Psoas muscle (tissue), 8 donors: Measurements from ENCODE around the gene CLASRP. TPM values are rescaled to one million over a fixed set of nuclear protein-coding genes. Genes with fewer than 3 reads are reported as not detected.

Experiments
- ATAC-seq, 4 donors: fragments of 200-7000 bp; cut with Tn5 transposase; one replicate each; pipeline ENCODE4 v1.9.1; 2020; ENCODE audit warnings: moderate library complexity in 3 of 4, mild to moderate bottlenecking in 2 of 4
- DNase-seq, 2 donors: peaks; one replicate each; pipeline ENCODE4 v3.0.0-alpha.2; 2020
- H3K27ac ChIP-seq: fragments of 200-600 bp; one replicate; pipeline ENCODE4 v1.8.0; 2022
- H3K27me3 ChIP-seq, 3 donors: fragments of 200-600 bp in 1 of 3; one replicate each; pipeline versions ENCODE4 v1.6.1 to v1.8.0; 2013 to 2022; ENCODE audit warnings: low read length in 2 of 3, mild to moderate bottlenecking in 2 of 3, moderate library complexity in 1 of 3; ENCODE audit not compliant: insufficient read depth in 3 of 3
- H3K36me3 ChIP-seq, 2 donors: fragments of 200-600 bp in 1 of 2; one replicate each; pipeline versions ENCODE4 v1.6.1 to v1.8.0; 2013 to 2022; ENCODE audit warnings: low read depth in 1 of 2, mild to moderate bottlenecking in 1 of 2, moderate library complexity in 1 of 2; ENCODE audit not compliant: insufficient read depth in 1 of 2
- H3K4me1 ChIP-seq: fragments of 200-600 bp; one replicate; pipeline ENCODE4 v1.8.0; 2022
- H3K4me3 ChIP-seq: fragments of 200-600 bp; one replicate; pipeline ENCODE4 v1.8.0; 2022; ENCODE audit warnings: mild to moderate bottlenecking
- H3K9me3 ChIP-seq: fragments of 200-600 bp; one replicate; pipeline ENCODE4 v1.8.0; 2022
- CTCF ChIP-seq: fragments of 200-600 bp; IDR thresholded peaks from one replicate; pipeline ENCODE4 v1.8.0; 2022; ENCODE audit warnings: antibody characterized with exemption
- WGBS, 3 donors: extraction: QIAGEN DNeasy Blood & Tissue Kit; methylation state at CpG; one replicate each; pipeline versions ENCODE4 v1.1.6 to v1.1.7; 2013; 5-methylcytosine and 5-hydroxymethylcytosine counted together
- intact Hi-C, 2 donors: fragments of 100-400 bp; cut with DNase I; formaldehyde crosslinking; loops; one replicate each; pipeline versions ENCODE4 v1.11.0 to v1.14.2; 2022
- polyA plus RNA-seq, 3 donors: library from polyadenylated mRNA; stranded (reverse); fragments of 200-250 nt; gene quantifications; one replicate each; pipeline ENCODE4 v1.2.3, GENCODE V29; 2013
- total RNA-seq, 4 donors: library from RNA; stranded (reverse); fragmentation: NEBNext Ultra II Directional in 2 of 4; extraction: Animal tissue kit (Norgen Biotek cat#: 25700) in 2 of 4; gene quantifications; one replicate each; pipeline versions ENCODE4 v1.2.1 to v1.2.4, GENCODE V29; 2021 to 2023
- donor health status: healthy with polysubstance abuse.
- donor health status: DM: no; HTN: no; CAD: no; lungs with moderate emphysema.
- donor health status: Bipolar disorder and iron deficiency.
- donor health status: healthy.
- donor health status: DM: yes; HTN: yes; CAD: no.
- donor health status: DM: no; HTN: no; CAD: no.
- donor health status: DM: no; HTN: no; CAD: no.
- donor health status: DM: yes; HTN: yes; CAD: no.

Gene CLASRP
- total and polyA plus RNA-seq, 7 donors = 30.8 to 65.9 (median 37.4) TPM

GRCh38 chr19:45051929-45052579 is 13.2 kb downstream of the CLASRP start:
- intact Hi-C loops = loop anchor here in 1 of 2 donors (10.0 kb wide), 1 partner anchor 147 kb away; the partner anchor contains the start of gene APOE

GRCh38 chr19:45056831-45057230 is 18.0 kb downstream of the CLASRP start:
- ATAC-seq = peak in 1 of 4 donors; percentile 2
- no peaks in the 10 kb centered on the region for H3K9me3 ChIP-seq
- TF ChIP-seq CTCF = no peak
- H3K4me3 ChIP-seq = no peak overlapping the region
- WGBS, 3 donors = 85 to 90% (median 88%) methylated on average over 8 of the region's 8 CpGs
- H3K27me3 ChIP-seq = no peaks in the 10 kb centered on the region
- DNase-seq = no peak
- intact Hi-C loops = loop anchor here (5.0 to 10.0 kb wide), 2 partner anchors 150 to 152 kb away; partner anchors contain the start of gene APOE (in 2 of the 2)
- H3K4me1 ChIP-seq = no peaks in the 10 kb centered on the region
- peaks cover 12 to 100% of the 10 kb centered on the region in 2 donors for H3K36me3 ChIP-seq
- H3K27ac ChIP-seq = no peak overlapping the region

More at GRCh38 chr19:45051929-45052579, 13.2 kb downstream of the CLASRP start:
- no peak overlapping the region for H3K4me3 ChIP-seq
- H3K27ac ChIP-seq = no peak overlapping the region
- 70 to 76% (median 70%) methylated on average over 9 of the region's 9 CpGs for WGBS, 3 donors
- H3K36me3 ChIP-seq = peaks cover 7 to 63% of the 10 kb centered on the region in 2 donors
- no peaks in the 10 kb centered on the region for H3K9me3 ChIP-seq
- H3K4me1 ChIP-seq = peaks cover 28% of the 10 kb centered on the region
- TF ChIP-seq CTCF = no peak
- no peaks in the 10 kb centered on the region for H3K27me3 ChIP-seq
- no peak for DNase-seq
- ATAC-seq = no peak

GRCh38 chr19:45057444-45057843 is 18.6 kb downstream of the CLASRP start:
- WGBS, 3 donors = 84 to 87% (median 85%) methylated on average over 8 to 9 of the region's 9 CpGs
- peaks cover 12 to 100% of the 10 kb centered on the region in 2 donors for H3K36me3 ChIP-seq
- H3K27ac ChIP-seq = no peak overlapping the region
- ATAC-seq (peak in 1 of 4 donors; percentile 4), DNase-seq (no peak)
- TF ChIP-seq CTCF = no peak
- H3K4me3 ChIP-seq = no peak overlapping the region
- no peaks in the 10 kb centered on the region for H3K4me1 ChIP-seq
- intact Hi-C loops = loop anchor here (5.0 to 10.0 kb wide), 2 partner anchors 150 to 153 kb away; partner anchors contain the start of gene APOE (in 2 of the 2)
- H3K27me3 ChIP-seq = no peaks in the 10 kb centered on the region
- no peaks in the 10 kb centered on the region for H3K9me3 ChIP-seq

- no peaks in the 10 kb centered on the region for H3K4me1 ChIP-seq
- no peaks in the 10 kb centered on the region for H3K9me3 ChIP-seq
- intact Hi-C loops = loop anchor here (5.0 to 10.0 kb wide), 2 partner anchors 151 to 154 kb away; partner anchors contain the start of gene APOE (in 2 of the 2)
- no peak overlapping the region for H3K27ac ChIP-seq
- DNase-seq = no peak
- no peak for TF ChIP-seq CTCF
- peak in 2 of 4 donors; percentile 8 to 14 for ATAC-seq
- H3K27me3 ChIP-seq = no peaks in the 10 kb centered on the region
- H3K36me3 ChIP-seq = peaks cover 13 to 100% of the 10 kb centered on the region in 2 donors
- 84 to 86% (median 84%) methylated on average over 14 of the region's 14 CpGs for WGBS, 3 donors
- no peak overlapping the region for H3K4me3 ChIP-seq
Measured at GRCh38 chr19:45058622-45059159, 19.8 kb downstream of the CLASRP start.
